ENCODE measurements around the gene CD209.

DNA sequence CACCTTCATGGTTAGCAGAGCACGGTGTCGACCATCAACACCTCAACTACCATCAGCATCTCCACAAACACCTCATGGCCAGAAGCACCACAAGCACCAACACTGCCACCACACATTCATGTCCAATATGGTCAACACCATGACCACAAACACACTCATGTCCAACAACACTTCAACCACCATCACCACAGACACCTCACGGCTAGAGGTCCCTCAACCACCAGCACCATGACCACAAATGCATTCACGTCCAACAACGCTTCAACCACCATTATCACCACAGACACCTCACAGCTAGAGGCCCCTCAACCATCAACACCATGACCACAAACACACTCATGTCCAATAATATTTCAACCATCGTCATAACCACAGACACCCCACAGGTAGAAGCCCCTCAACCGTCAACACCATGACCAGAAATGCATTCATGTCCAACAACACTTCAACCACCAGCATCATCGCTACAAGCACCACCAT lies 56.5 kb downstream of the CD209 start:
- TF ChIP-seq CTCF (IDR thresholded peaks at IDR 0.05) = no peak
- TF ChIP-seq ZFX (IDR thresholded peaks at IDR 0.05; ENCODE audit: borderline replicate concordance) = no peak
